ENCODE data around the gene RETREG2. TPM values are rescaled to one million over a fixed set of nuclear protein-coding genes. Genes with fewer than 3 reads are reported as not detected.

The RETREG2 gene
- total RNA-seq, 4 donors from 2014 or later = 18.2 to 216 (median 74.9) TPM

DNA sequence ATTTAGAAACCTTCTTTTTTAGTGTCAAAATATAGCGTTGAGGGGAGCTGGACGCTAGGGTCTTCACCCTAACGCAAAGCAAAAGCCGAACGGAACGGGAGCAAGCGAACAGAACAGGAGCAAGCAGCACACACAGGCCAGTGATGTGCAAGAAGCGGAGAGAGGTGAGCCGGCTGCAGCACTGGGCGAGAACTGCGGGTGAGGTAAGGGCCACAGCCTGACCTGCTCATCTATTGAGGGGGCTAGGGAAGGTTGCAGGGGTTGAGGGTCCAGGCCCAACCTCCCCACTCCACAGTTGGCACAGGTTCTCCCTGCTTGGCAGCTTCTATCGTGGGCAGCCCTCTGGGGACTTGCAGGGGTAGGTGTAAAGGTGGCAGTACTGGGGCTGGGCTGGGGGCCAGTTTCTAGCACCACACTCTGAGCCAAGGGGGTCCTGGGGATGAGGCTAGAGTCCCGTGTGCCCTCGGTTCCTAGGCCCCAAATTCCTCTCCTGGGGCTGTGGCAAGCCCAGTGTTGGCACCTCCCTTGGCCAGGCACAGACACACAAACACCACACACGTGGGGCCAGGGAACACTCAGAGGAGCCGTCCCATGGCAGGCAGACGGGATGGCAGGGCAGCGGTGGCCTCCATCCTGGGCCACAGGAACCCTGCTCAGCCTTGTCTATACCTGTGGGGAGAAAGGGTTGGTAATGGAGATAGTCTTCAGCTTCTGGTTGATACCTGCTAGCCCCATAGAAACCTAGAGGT is 41.9 kb downstream of the RETREG2 start:
- peak overlapping the region in 1 of 2 donors; percentile 61 for H3K27ac ChIP-seq
- H3K4me3 ChIP-seq = no peak overlapping the region
- intact Hi-C loops (cut with DNase I; ENCODE audit: low total_unique reads) = loop anchor here (5.0 kb wide), 1 partner anchor 38 kb away; no protein-coding TSS in a partner anchor
- no peaks in the 10 kb centered on the region for H3K27me3 ChIP-seq
- peaks cover 0 to 11% of the 10 kb centered on the region in 2 donors for H3K4me1 ChIP-seq
- H3K9me3 ChIP-seq = no peaks in the 10 kb centered on the region
- H3K36me3 ChIP-seq = no peaks in the 10 kb centered on the region
- no peak for DNase-seq
- TF ChIP-seq, protein P1, sequence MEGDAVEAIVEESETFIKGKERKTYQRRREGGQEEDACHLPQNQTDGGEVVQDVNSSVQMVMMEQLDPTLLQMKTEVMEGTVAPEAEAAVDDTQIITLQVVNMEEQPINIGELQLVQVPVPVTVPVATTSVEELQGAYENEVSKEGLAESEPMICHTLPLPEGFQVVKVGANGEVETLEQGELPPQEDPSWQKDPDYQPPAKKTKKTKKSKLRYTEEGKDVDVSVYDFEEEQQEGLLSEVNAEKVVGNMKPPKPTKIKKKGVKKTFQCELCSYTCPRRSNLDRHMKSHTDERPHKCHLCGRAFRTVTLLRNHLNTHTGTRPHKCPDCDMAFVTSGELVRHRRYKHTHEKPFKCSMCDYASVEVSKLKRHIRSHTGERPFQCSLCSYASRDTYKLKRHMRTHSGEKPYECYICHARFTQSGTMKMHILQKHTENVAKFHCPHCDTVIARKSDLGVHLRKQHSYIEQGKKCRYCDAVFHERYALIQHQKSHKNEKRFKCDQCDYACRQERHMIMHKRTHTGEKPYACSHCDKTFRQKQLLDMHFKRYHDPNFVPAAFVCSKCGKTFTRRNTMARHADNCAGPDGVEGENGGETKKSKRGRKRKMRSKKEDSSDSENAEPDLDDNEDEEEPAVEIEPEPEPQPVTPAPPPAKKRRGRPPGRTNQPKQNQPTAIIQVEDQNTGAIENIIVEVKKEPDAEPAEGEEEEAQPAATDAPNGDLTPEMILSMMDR (IDR thresholded peaks at IDR 0.05) = no peak
- no peak for TF ChIP-seq POLR2A (IDR thresholded peaks at IDR 0.05)

DNA sequence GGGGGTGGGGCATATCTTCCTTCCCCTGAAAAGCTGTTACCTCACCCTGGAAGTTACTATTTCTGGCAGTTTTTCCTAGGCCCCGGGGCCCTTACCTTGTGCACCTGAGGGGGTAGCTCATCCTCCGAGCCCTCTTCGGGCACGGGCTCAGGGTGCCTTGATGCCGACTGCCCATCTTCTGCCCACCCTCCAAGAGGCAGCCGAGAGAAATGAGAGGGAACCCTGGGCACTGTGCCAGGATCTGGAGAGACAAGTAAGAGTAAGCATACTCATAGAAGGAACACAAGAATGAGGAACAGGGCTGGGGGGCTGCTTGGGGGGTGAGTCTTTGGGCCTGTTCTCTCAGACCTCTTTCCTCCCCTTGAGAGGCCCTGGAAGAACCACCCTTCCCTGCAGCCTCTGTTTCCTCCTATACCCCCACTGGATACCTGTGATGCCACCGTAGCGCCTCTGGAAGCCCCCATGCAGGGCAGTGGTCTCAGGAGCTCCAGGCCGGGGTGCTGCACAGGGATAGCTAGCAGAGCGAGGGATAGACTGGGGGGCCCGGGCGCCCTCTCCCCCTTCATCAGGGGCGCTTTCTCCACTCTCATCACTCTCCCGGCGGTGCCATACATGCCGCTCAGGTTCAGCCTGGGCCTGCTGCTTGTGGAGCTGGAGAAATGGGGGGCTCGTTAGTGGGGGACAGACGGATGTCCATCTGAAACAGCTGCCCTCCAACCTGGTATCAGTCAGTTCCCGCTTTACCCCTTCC is 42.8 kb downstream of the RETREG2 start:
- no peak for DNase-seq
- TF ChIP-seq, protein P1 (IDR thresholded peaks at IDR 0.05) = no peak
- Histone ChIP-seq H3K4me3 (no peak overlapping the region), H3K27me3 (no peaks in the 10 kb centered on the region), H3K4me1 (peaks cover 0 to 11% of the 10 kb centered on the region in 2 donors), H3K9me3 (no peaks in the 10 kb centered on the region), H3K27ac (no peak overlapping the region), H3K36me3 (no peaks in the 10 kb centered on the region)
- intact Hi-C loops (cut with DNase I; ENCODE audit: low total_unique reads) = no loop called here

DNA sequence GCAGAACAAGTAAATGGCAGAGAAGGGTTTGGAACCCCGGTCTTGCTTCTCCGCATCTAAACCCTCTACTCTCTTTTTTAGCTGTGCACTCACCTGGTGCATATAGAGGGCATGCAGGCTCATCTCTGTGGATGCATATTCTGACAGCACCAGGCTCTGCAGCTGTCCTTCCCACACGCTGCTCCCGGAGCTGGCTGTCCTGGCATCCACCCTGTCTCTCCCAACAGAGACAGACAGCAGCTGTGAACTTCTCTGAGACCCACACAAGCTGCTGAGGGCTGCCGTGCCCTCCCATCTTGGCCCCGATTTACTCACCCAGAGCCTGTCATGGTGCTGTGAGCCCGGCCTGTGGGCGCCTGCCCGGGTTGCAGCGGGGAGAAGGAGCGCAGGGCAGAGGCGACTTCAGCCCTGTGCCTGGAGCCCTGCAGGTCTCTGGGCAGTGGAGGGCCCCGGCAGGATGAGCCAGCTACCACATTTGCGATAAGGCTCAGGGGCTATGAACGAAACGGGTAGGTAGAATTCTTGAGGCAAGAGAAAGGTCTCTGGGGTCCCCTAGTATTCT is 44.0 kb downstream of the RETREG2 start:
- Histone ChIP-seq H3K27ac (no peak overlapping the region), H3K36me3 (no peaks in the 10 kb centered on the region), H3K4me1 (peaks cover 0 to 11% of the 10 kb centered on the region in 2 donors), H3K9me3 (no peaks in the 10 kb centered on the region), H3K27me3 (no peaks in the 10 kb centered on the region), H3K4me3 (no peak overlapping the region)
- no peak for DNase-seq
- intact Hi-C loops (cut with DNase I; ENCODE audit: low total_unique reads) = no loop called here
- TF ChIP-seq, protein P1 (IDR thresholded peaks at IDR 0.05) = no peak
- TF ChIP-seq POLR2A (IDR thresholded peaks at IDR 0.05) = no peak

GRCh38 chr2:219223831-219224610 is 45.9 kb downstream of the RETREG2 start:
- Histone ChIP-seq H3K27ac (no peak overlapping the region), H3K4me3 (no peak overlapping the region), H3K27me3 (no peaks in the 10 kb centered on the region), H3K4me1 (peaks cover 0 to 13% of the 10 kb centered on the region in 2 donors), H3K9me3 (no peaks in the 10 kb centered on the region), H3K36me3 (no peaks in the 10 kb centered on the region)
- TF ChIP-seq POLR2A (IDR thresholded peaks at IDR 0.05) = no peak
- TF ChIP-seq, protein P1 (IDR thresholded peaks at IDR 0.05) = no peak
- intact Hi-C loops (cut with DNase I; ENCODE audit: low total_unique reads) = no loop called here
- DNase-seq = no peak

All from uterus (tissue), 4 donors.